Hepatocyte (in vitro differentiated cells): ENCODE data around the gene CAMLG.

ENCODE experiments used
- EZH2 ChIP-seq: fragments of 200-600 bp; sonication (generic); IDR thresholded peaks from 2 replicates; pipeline ENCODE4 v1.6.1; 2016; ENCODE audit warnings: antibody characterized with exemption, mild to moderate bottlenecking, borderline replicate concordance
- EZH2phosphoT487 ChIP-seq: fragments of 200-600 bp; sonication (generic); IDR thresholded peaks from one replicate; pipeline ENCODE4 v1.6.1; 2018; ENCODE audit warnings: antibody characterized with exemption, mild to moderate bottlenecking, low read depth, moderate library complexity; ENCODE audit not compliant: unreplicated experiment, severe bottlenecking
- TF ChIP-seq, protein P1 (sequence below): fragments of 200-600 bp; sonication (generic); IDR thresholded peaks from 2 replicates; pipeline ENCODE4 v1.5.1; 2016; ENCODE audit warnings: antibody characterized with exemption, mild to moderate bottlenecking; ENCODE audit not compliant: poor library complexity

GRCh38 chr5:134784241-134784920, 46.0 kb downstream of the CAMLG start:
- TF ChIP-seq, protein P1, sequence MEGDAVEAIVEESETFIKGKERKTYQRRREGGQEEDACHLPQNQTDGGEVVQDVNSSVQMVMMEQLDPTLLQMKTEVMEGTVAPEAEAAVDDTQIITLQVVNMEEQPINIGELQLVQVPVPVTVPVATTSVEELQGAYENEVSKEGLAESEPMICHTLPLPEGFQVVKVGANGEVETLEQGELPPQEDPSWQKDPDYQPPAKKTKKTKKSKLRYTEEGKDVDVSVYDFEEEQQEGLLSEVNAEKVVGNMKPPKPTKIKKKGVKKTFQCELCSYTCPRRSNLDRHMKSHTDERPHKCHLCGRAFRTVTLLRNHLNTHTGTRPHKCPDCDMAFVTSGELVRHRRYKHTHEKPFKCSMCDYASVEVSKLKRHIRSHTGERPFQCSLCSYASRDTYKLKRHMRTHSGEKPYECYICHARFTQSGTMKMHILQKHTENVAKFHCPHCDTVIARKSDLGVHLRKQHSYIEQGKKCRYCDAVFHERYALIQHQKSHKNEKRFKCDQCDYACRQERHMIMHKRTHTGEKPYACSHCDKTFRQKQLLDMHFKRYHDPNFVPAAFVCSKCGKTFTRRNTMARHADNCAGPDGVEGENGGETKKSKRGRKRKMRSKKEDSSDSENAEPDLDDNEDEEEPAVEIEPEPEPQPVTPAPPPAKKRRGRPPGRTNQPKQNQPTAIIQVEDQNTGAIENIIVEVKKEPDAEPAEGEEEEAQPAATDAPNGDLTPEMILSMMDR, result no peak
- TF ChIP-seq EZH2 (no peak), EZH2phosphoT487 (no peak)
